DMS79 treated with DMSO at 0.1 percent for 48 hours (cell line): ENCODE measurements around the gene EIF3J.
"Not testable (repeated sequence)": the region's sequence is repeated elsewhere in the genome, so short reads cannot be mapped to it uniquely, and the experiment has no call there.

Experiments used
- DNase-seq: peaks from one replicate; lab custom pipeline; 2025; lab: John Stamatoyannopoulos, UW

Gene EIF3J

GRCh38 chr15:44541282-44541958 is 4.5 kb downstream of the EIF3J start:
- DNase-seq: no peak

- no peak for DNase-seq
Observed at GRCh38 chr15:44542596-44542995, 5.6 kb downstream of the EIF3J start.

- not testable (repeated sequence) for DNase-seq
Observed at GRCh38 chr15:44544745-44545144, 7.8 kb downstream of the EIF3J start.

- DNase-seq: no peak
Observed at GRCh38 chr15:44545913-44546802, 9.2 kb downstream of the EIF3J start.

- not testable (repeated sequence) for DNase-seq
Observed at GRCh38 chr15:44549152-44549551, 12.2 kb downstream of the EIF3J start.

- no peak for DNase-seq
Observed at GRCh38 chr15:44550256-44550655, 13.3 kb downstream of the EIF3J start.

GRCh38 chr15:44550734-44551133 is 13.8 kb downstream of the EIF3J start:
- no peak for DNase-seq

- DNase-seq: no peak
Observed at GRCh38 chr15:44554934-44555723, 18.2 kb downstream of the EIF3J start.

GRCh38 chr15:44560926-44561325 is 24.0 kb downstream of the EIF3J start:
- not testable (repeated sequence) for DNase-seq

- no peak for DNase-seq
Observed at GRCh38 chr15:44565387-44566154, 28.6 kb downstream of the EIF3J start.

GRCh38 chr15:44566155-44566540 is 29.2 kb downstream of the EIF3J start:
- DNase-seq: no peak

- no peak for DNase-seq
Observed at GRCh38 chr15:44568338-44568737, 31.4 kb downstream of the EIF3J start.

- no peak for DNase-seq
Observed at GRCh38 chr15:44569316-44569715, 32.4 kb downstream of the EIF3J start.

GRCh38 chr15:44570361-44570760 is 33.4 kb downstream of the EIF3J start:
- DNase-seq: no peak

GRCh38 chr15:44573386-44573785 is 36.4 kb downstream of the EIF3J start:
- DNase-seq: no peak

- no peak for DNase-seq
Observed at GRCh38 chr15:44574734-44575133, 37.8 kb downstream of the EIF3J start.

GRCh38 chr15:44580105-44580504 is 43.2 kb downstream of the EIF3J start:
- DNase-seq: no peak

- no peak for DNase-seq
Observed at GRCh38 chr15:44584162-44584749, 47.3 kb downstream of the EIF3J start.

GRCh38 chr15:44585633-44586032 is 48.7 kb downstream of the EIF3J start:
- no peak for DNase-seq

- DNase-seq: no peak
Observed at GRCh38 chr15:44588541-44588940, 51.6 kb downstream of the EIF3J start.

- DNase-seq: no peak
Observed at GRCh38 chr15:44591326-44591725, 54.4 kb downstream of the EIF3J start.
